NCI-H2107 treated with DMSO at 0.1 percent for 48 hours (cell line): ENCODE data around the gene VAV3.

Experiments used
- DNase-seq: peaks from one replicate; lab custom pipeline; 2025; ENCODE audit not compliant: unreplicated experiment; lab: John Stamatoyannopoulos, UW

The VAV3 gene

DNA sequence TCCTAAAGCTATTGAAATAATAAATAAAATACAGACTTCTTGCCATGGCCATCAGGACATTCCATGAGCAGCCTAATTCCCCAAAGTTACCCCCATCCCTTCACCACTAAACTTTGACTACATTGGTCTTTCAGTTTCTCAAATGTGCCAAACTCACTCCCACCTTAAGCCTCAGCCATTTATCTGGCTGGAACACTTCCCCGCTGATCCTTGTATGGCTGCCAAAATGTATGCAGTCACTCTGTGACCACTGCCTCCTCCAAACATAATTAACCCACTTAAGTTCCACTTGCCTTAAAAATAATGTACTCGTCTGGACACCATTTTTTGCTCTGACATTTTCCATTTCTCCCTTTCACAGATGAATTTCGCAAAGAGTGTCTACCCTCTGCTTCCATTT, 416.7 kb downstream of the VAV3 start:
- peak; percentile 32 for DNase-seq

DNA sequence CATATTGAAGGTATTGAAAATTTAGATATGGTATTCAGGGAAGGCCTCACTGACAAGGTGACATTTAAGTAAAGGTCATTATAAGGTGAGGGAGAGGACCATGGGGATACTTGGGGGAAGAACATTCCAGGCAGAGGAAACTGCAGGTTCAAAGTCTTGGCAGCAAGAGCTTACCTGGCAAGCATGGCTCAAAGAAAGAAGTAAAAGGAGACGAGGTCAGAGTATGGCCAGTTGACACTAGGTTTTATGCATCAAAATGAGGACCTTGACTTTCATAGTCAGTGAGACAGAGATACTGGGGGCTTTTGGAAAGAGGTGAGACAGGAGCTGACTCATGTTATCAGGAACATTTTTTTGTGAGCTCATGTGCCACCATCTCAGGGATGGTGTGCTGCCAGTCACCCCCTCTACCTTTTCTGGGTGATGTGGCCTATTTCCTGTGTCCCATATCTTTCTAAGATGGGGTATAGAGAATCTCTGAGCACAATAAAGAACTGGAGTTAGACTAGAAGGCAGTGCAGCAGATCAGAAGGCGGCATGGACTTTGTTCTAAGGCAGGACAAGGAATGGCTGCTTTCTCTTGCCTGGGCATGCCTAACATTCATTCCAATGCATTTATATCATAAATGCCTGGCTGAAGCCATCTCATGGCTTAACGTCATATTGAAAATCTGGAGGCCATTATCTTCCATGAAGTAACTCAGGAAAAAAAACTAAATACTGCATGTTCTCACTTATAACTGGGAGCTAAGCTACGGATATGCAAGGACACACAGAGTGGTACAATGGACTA, 417.4 kb downstream of the VAV3 start:
- no peak for DNase-seq

DNA sequence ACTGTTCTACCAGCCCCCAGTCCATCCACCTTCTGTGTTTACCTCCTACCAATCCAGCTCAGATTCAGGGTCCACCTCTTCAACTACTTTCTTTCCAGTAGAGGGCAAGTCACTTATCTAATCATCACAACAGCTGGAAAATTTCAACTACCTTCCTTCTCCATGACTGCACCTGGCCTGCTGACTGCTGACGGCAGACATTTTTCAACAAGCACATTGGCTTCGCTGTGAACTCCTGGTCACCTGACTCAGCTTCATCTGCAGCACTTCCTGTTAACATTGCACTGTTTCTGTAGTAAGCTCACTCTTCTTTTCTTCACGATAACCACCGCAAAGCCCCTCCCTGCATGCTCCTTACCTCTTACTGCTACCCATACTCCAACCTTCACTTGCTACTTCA, 418.4 kb downstream of the VAV3 start:
- DNase-seq, result no peak

GRCh38 chr1:107545879-107546278, 419.1 kb downstream of the VAV3 start:
- DNase-seq, result no peak

DNA sequence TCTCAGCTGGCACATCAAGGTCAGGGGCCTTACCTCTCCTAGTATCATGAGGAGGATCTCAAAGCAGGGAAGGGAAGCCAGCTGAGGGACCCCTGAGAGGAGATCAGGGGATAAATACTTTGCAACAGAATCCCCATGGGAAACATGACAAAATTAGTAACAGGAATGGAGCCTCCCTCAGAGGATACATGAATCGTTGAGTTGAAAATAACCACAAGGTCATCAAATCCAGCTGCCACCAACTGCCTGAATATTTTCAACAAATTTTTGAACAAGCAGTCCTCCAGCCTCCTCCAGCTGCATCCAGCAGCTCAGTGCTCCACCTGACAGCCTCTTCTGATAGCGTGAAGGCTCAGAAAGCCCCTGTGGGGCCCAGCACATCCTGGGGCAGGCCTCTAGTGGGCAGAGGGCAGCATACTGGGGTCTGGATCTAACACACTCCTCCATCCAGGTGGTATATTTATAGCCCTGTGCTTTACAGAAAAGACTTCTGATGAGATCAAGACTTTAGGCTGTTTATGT, 419.9 kb downstream of the VAV3 start:
- no peak for DNase-seq

GRCh38 chr1:107544285-107544684, 420.7 kb downstream of the VAV3 start:
- DNase-seq, result no peak

- DNase-seq, result no peak
These were observed 423.6 kb downstream of the VAV3 start for GRCh38 chr1:107541412-107541811.

GRCh38 chr1:107538502-107538901, 426.5 kb downstream of the VAV3 start:
- DNase-seq, result no peak

DNA sequence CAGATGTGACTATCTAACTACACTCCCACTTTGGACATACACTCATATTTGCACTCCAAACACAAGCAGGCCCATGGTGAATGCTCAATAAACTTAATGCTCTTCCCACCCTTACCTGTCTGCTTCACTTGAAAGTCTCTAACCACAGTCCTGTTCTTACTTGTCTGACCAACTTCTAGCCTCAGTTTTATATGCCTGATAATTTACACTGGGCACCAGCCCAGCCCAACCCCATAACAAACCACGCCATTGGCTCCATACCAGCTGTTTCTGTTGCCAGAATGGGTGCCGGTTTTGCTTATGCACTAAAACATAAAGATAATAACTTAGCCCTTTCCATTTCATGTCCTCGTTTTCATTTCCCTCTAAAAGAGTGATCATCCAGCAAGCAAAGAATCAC, 428.7 kb downstream of the VAV3 start:
- peak; percentile 15 for DNase-seq

- DNase-seq, result no peak
These were observed 429.9 kb downstream of the VAV3 start for GRCh38 chr1:107535091-107535490.

DNA sequence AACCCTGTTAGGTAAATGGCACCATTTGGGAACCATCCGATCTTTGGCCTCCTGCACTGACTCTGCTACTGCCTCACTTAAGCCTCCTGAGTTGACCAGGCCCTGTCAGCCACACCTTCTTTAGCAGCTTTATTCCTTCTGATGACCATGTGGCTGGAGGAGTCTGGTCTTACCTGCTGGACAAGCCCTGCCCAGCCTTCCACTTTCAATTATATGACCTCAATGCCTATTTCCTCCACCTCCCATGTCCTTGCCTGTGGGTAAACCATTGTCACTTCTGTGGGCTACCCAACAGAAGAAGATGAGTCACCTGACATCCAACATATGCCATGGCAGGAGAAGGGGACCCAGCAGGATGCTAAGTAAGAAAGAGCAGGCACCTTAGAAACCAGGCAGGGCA, 430.3 kb downstream of the VAV3 start:
- no peak for DNase-seq

DNA sequence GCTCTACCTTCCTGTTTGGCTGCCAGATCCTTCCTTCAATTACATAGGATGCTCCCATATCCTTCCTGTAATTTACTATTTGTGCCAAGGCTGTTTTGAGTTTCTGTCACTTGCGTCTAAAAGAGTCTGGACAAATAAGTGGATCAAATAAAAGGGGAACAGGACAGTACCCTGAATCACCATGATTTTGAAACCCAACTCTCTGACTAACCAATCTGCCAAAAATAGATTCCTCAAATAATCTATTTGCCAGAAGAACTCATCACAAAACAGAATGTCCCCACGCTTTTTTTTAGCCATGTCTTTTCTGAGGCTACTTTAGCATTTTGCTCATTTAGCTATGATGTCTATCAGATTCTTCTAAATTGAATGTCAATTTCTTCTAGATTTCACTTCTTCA, 431.5 kb downstream of the VAV3 start:
- DNase-seq, result no peak

DNA sequence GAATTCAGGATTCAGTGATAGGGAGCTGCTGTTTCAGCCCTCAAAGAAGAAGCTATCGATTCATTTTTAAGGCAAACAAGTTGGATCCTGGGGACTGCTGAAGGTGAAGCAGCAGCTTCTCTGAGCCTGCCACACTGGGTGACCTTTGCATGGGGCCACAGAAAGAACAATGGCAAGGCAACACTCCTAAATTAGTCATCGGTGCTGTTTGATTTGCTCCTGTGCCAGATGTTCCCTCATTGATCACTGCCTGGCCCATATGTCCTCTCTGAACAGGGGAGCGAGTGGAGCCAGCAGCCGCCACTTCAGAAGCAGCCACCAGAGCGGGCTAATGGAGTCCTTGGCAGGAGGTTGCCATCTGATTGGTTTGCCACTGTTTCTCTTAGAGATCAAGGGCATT, 432.7 kb downstream of the VAV3 start:
- peak; percentile 61 for DNase-seq

DNA sequence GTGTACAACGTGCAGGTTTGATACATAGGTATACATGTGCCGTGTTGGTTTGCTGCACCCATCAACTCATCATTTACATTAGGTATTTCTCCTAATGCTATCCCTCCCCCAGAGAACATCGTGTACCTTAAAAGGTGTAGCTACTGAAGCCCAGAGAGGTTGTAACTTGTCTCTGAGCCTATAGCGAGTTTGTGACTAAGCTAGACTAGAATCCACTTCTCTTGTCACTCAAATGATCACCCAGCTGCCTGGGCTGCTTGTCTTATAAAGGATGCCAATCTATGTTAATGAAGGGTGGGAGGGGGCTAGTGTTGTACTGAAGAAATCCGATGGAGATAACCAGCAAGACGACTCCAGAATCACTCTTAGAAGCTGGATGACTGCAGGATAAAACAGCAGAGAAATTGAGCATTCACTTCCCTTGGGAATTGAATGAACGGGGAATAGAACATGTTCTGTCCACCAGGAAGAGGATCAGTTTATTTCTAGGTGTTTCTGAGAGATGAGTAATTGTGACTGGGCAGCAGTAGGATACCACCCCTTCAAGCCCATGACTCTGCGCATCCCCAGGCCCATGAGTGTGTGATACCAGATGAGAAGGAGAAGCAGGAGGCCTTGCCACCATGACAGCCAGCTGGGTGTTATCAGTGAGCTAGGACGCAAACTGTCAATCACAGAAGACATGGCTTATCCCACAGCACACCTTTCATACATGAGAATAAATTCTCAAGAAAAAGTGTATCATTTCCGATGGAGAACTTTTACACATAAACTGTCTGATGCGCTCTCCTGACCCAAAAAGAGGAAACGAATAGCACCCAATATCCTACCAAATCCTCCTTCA, 433.7 kb downstream of the VAV3 start:
- DNase-seq, result no peak

GRCh38 chr1:107530543-107530942, 434.4 kb downstream of the VAV3 start:
- DNase-seq, result no peak

GRCh38 chr1:107529511-107530149, 435.4 kb downstream of the VAV3 start:
- peak; percentile 73 for DNase-seq

DNA sequence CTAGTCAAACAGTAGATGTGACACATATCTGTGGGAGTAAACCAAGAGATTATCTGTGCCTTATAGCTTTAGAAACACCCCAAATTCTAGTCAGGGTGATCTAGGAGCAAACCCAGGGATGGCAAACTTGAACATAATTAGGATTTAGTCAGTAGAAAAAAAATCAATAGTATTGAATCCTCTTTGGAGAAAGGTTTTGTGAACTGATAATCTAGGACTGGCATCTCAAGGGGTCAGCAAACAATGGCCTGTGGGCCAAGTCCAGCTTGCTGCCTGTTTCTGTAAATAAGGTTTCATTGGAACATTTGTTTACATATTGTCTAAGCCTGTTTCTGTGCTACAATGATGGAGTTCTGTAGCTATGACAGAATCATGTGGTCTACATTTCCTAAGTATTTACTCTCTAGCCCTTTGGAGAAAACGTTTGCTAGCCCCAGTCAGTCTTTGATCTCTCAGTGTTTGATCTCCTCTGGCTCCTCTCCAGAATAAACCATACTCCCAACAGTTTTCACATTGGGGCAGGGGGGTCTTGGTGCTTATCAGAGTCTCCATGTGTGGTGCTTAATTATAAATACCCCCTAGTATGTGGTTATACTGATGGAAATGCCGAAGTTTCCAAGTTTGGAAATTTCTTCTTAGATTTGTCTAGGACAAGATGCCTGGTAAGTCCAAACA, 438.3 kb downstream of the VAV3 start:
- DNase-seq, result no peak

GRCh38 chr1:107525961-107526360, 439.0 kb downstream of the VAV3 start:
- DNase-seq, result no peak

DNA sequence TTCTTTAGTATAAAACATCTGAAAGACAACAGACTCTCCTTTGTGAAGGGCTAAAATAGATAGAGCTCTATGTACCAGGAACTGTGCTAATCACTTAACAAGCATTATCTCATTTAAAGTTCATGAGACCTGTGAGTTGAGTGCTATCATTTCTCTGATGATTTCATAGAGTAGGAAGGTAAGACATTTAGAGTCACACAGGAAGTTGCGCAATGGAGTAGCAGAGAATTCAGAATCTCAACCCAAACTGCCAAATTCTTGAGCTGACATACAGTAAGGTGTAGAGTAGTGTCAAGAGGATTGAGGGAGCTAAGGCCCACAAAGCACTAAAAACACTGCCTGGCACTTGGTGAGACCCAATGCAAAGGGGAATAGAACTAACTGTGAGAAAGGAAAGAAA, 439.8 kb downstream of the VAV3 start:
- no peak for DNase-seq

DNA sequence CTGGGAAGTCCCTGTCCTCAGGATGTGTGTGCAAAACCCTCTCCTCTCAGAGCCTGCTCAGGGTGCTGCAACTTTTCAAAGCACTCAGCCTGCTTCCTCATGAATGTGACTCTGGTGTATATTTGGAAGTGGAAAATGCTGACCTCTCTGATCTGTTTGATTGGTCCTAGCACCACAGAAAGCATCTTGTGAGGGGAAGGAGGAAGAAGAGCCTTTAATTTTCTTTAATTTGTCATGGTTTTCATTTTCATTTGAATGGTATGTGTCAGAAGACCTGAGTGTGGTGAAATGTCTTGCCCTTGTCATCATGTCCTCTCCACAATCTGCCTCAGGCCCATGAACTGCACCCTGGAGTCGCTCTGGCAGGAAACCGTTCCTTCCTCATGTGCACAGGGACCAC, 440.7 kb downstream of the VAV3 start:
- no peak for DNase-seq

DNA sequence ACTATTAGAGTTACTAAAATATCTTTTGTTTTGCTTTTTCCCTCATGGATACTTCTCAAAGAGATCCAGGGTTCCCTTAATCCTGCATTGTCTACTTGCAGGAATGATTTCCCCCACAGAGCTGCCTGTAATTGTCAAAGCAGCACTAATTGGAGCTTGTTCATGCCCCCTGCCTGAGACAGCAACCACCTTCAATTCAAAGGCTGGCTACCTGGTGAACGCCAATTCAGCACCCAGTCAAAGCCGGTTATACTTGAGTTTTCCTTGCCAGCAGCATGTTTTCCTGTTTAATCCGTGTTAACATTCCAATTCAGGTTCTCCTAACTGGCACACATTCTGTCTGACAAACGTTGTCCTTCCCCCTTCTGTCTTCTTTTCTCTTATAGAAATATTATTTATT, 441.2 kb downstream of the VAV3 start:
- no peak for DNase-seq
